H1 (cell line): Measurements from ENCODE around the gene GCSH. TPM values are rescaled to one million over a fixed set of nuclear protein-coding genes. Genes with fewer than 3 reads are reported as not detected.

Source experiments
- CTCF ChIA-PET: fragments of 300-600 bp; sonication (Branson Sonifier 250); formaldehyde crosslinking; loops from one replicate; lab custom pipeline; 2021; ENCODE audit not compliant: partially characterized antibody; lab: Charles Lee
- POLR2A ChIA-PET: fragments of 300-600 bp; sonication (Branson Sonifier 250); formaldehyde crosslinking; loops from one replicate; lab custom pipeline; 2021; ENCODE audit warnings: inconsistent platforms; ENCODE audit not compliant: partially characterized antibody; lab: Charles Lee
- DNase-seq, 2 experiments: peaks; one replicate each; pipeline versions ENCODE4 v3.0.0 to v3.0.0-alpha.2; 2010 to 2022; ENCODE audit warnings: low spot score in 2 of 2, low read depth in 1 of 2, mixed read lengths in 1 of 2
- FAIRE-seq: peaks from 2 replicates; lab custom pipeline; 2011; peaks lifted over from hg19 to GRCh38; lab: Jason Lieb, UNC
- H2AFZ ChIP-seq: 2 replicates; pipeline ENCODE4 v1.8.1; 2012; ENCODE audit warnings: low read length, inconsistent platforms
- H2AK5ac ChIP-seq: 2 replicates; pipeline ENCODE4 v1.6.1; 2013; ENCODE audit warnings: low read depth, low read length
- H2BK120ac ChIP-seq: replicated peaks from 2 replicates; pipeline ENCODE3; 2013; ENCODE audit warnings: low read depth, low read length, inconsistent platforms
- H2BK12ac ChIP-seq: 2 replicates; pipeline ENCODE4 v1.6.1; 2013; ENCODE audit warnings: low read depth, low read length
- H2BK15ac ChIP-seq: 2 replicates; pipeline ENCODE4 v1.6.1; 2013; ENCODE audit warnings: low read length
- H2BK20ac ChIP-seq: 2 replicates; pipeline ENCODE4 v1.6.1; 2013; ENCODE audit warnings: low read length
- H2BK5ac ChIP-seq: 2 replicates; pipeline ENCODE4 v1.6.1; 2013; ENCODE audit warnings: low read depth, low read length
- H3K14ac ChIP-seq: 2 replicates; pipeline ENCODE4 v1.6.1; 2013; ENCODE audit warnings: inconsistent platforms; ENCODE audit not compliant: insufficient read length
- H3K18ac ChIP-seq: 2 replicates; pipeline ENCODE4 v1.6.1; 2013; ENCODE audit warnings: low read length; ENCODE audit errors: extremely low read depth
- H3K23ac ChIP-seq: 2 replicates; pipeline ENCODE4 v1.6.1; 2013; ENCODE audit warnings: inconsistent platforms; ENCODE audit not compliant: insufficient read length
- H3K23me2 ChIP-seq: 2 replicates; pipeline ENCODE4 v1.6.1; 2013; ENCODE audit warnings: low read depth, low read length
- H3K27ac ChIP-seq: 2 replicates; pipeline ENCODE4 v1.6.1; 2011; ENCODE audit warnings: low read depth, low read length, inconsistent platforms
- H3K27me3 ChIP-seq, 4 experiments: replicated peaks in 1 of 4; 1 replicate in 1 of 4; 2 replicates in 3 of 4; pipeline versions ENCODE4 v1.6.1 to v1.8.1; 2011 to 2013; ENCODE audit warnings: low read length in 3 of 4, mild to moderate bottlenecking in 3 of 4, inconsistent platforms in 2 of 4, mixed read lengths in 2 of 4, moderate library complexity in 1 of 4; ENCODE audit not compliant: control insufficient read depth in 3 of 4, insufficient read depth in 3 of 4; ENCODE audit errors: extremely low read depth in 1 of 4
- H3K36me3 ChIP-seq, 4 experiments: 2 replicates each; pipeline versions ENCODE4 v1.6.1 to v1.8.1; 2011 to 2013; ENCODE audit warnings: mild to moderate bottlenecking in 4 of 4, low read length in 3 of 4, moderate library complexity in 2 of 4, control low read depth in 1 of 4, inconsistent platforms in 1 of 4; ENCODE audit not compliant: insufficient read depth in 4 of 4, control insufficient read depth in 2 of 4
- H3K4ac ChIP-seq: replicated peaks from 2 replicates; pipeline ENCODE3; 2013; ENCODE audit warnings: low read length, low read depth, mixed read lengths, inconsistent platforms; ENCODE audit not compliant: insufficient read length
- H3K4me1 ChIP-seq, 4 experiments: replicated peaks in 1 of 4; 1 replicate in 1 of 4; 2 replicates in 3 of 4; pipeline versions ENCODE4 v1.6.1 to v1.8.1; 2011 to 2013; ENCODE audit warnings: low read length in 3 of 4, inconsistent platforms in 2 of 4, mixed read lengths in 1 of 4; ENCODE audit not compliant: insufficient read depth in 4 of 4, control insufficient read depth in 3 of 4
- H3K4me2 ChIP-seq, 2 experiments: 2 replicates each; pipeline versions ENCODE4 v1.6.1 to v1.8.1; 2011 to 2013; ENCODE audit warnings: low read depth in 2 of 2, low read length in 2 of 2, control low read depth in 1 of 2, inconsistent platforms in 1 of 2, mild to moderate bottlenecking in 1 of 2; ENCODE audit not compliant: insufficient read depth in 1 of 2
- H3K4me3 ChIP-seq, 4 experiments: fragments of 200-600, 300-600 bp in 1 of 4; sonication (generic), shearing (Covaris generic), sonication (Bioruptor Twin) in 1 of 4; 2 replicates each; pipeline versions ENCODE4 v1.5.1 to v1.8.1; 2011 to 2016; ENCODE audit warnings: low read length in 4 of 4, low read depth in 3 of 4, control low read depth in 2 of 4, inconsistent platforms in 2 of 4, mild to moderate bottlenecking in 2 of 4, mixed read lengths in 1 of 4, moderate library complexity in 1 of 4; ENCODE audit not compliant: insufficient read depth in 2 of 4; ENCODE audit errors: extremely low read depth in 1 of 4
- H3K56ac ChIP-seq: replicated peaks from 2 replicates; pipeline ENCODE3; 2013; ENCODE audit warnings: low read depth, mild to moderate bottlenecking, mixed read lengths, low read length, inconsistent platforms; ENCODE audit not compliant: insufficient read length
- H3K79me1 ChIP-seq: 2 replicates; pipeline ENCODE4 v1.6.1; 2013; ENCODE audit warnings: low read depth, low read length, control low read depth
- H3K79me2 ChIP-seq, 2 experiments: 2 replicates each; pipeline versions ENCODE4 v1.6.1 to v1.8.1; 2012 to 2013; ENCODE audit warnings: low read length in 2 of 2, mild to moderate bottlenecking in 2 of 2, inconsistent platforms in 1 of 2; ENCODE audit not compliant: insufficient read depth in 2 of 2, control insufficient read depth in 1 of 2
- H3K9ac ChIP-seq, 4 experiments: replicated peaks in 1 of 4; 1 replicate in 1 of 4; 2 replicates in 3 of 4; pipeline versions ENCODE4 v1.6.1 to v1.8.1; 2011 to 2013; ENCODE audit warnings: low read depth in 3 of 4, low read length in 3 of 4, control low read depth in 2 of 4, mild to moderate bottlenecking in 2 of 4, moderate library complexity in 2 of 4, inconsistent platforms in 1 of 4; ENCODE audit errors: extremely low read depth in 1 of 4
- H3K9me3 ChIP-seq, 2 experiments: 2 replicates each; pipeline versions ENCODE4 v1.6.1 to v1.8.1; 2012 to 2013; ENCODE audit warnings: mild to moderate bottlenecking in 2 of 2, moderate library complexity in 2 of 2, control low read depth in 1 of 2, inconsistent platforms in 1 of 2, low read depth in 1 of 2, low read length in 1 of 2, mixed read lengths in 1 of 2; ENCODE audit not compliant: insufficient read depth in 2 of 2
- H4K20me1 ChIP-seq, 2 experiments: replicated peaks in 1 of 2; 2 replicates each; pipeline versions ENCODE3 to v1.8.1; 2011 to 2013; ENCODE audit warnings: inconsistent platforms in 2 of 2, low read length in 2 of 2, mild to moderate bottlenecking in 1 of 2; ENCODE audit not compliant: insufficient read depth in 2 of 2, control insufficient read depth in 1 of 2
- H4K5ac ChIP-seq: 2 replicates; pipeline ENCODE4 v1.6.1; 2013; ENCODE audit warnings: low read length, low read depth, mixed read lengths, inconsistent platforms; ENCODE audit not compliant: insufficient read length
- H4K8ac ChIP-seq: 2 replicates; pipeline ENCODE4 v1.8.0; 2013; ENCODE audit warnings: mild to moderate bottlenecking, moderate library complexity, low read length, inconsistent platforms; ENCODE audit not compliant: insufficient read depth; ENCODE audit errors: extremely low read depth
- H4K91ac ChIP-seq: replicated peaks from 2 replicates; pipeline ENCODE3; 2013; ENCODE audit warnings: low read length, mixed read lengths, inconsistent platforms; ENCODE audit not compliant: insufficient read length
- FOSL1 ChIP-seq: IDR thresholded peaks from 2 replicates; pipeline ENCODE4 v1.6.1; 2011; ENCODE audit warnings: mild to moderate bottlenecking, low read depth, low read length, moderate library complexity; ENCODE audit not compliant: insufficient read depth
- KDM1A ChIP-seq: fragments of 200-600, 300-600 bp; sonication (generic); IDR thresholded peaks from 2 replicates; pipeline ENCODE4 v1.7.1; 2016; ENCODE audit warnings: mild to moderate bottlenecking, low read length, borderline replicate concordance
- MAFK ChIP-seq: IDR thresholded peaks from 2 replicates; pipeline ENCODE4 v1.6.1; 2012; ENCODE audit warnings: low read depth, mild to moderate bottlenecking, improper control_type of control experiment, low read length
- NANOG ChIP-seq: IDR thresholded peaks from 2 replicates; pipeline ENCODE4 v1.6.1; 2011; ENCODE audit warnings: low read length, low read depth, mild to moderate bottlenecking, inconsistent platforms; ENCODE audit not compliant: insufficient read depth, poor library complexity, severe bottlenecking
- PHF8 ChIP-seq: fragments of 200-600 bp; sonication (generic); conservative IDR thresholded peaks from 2 replicates; pipeline ENCODE4 v1.7.1; 2012; ENCODE audit warnings: low read depth, mild to moderate bottlenecking, inconsistent platforms, low read length, moderate library complexity
- POLR2AphosphoS5 ChIP-seq: IDR thresholded peaks from 2 replicates; pipeline ENCODE4 v1.6.1; 2011; ENCODE audit warnings: low read depth, low read length
- RBBP5 ChIP-seq: IDR thresholded peaks from 2 replicates; pipeline ENCODE4 v1.7.1; 2012; ENCODE audit warnings: low read depth, mild to moderate bottlenecking, inconsistent platforms, low read length, moderate library complexity, borderline replicate concordance
- SP2 ChIP-seq: IDR thresholded peaks from 2 replicates; pipeline ENCODE4 v1.6.1; 2012; ENCODE audit warnings: mild to moderate bottlenecking, low read length, inconsistent platforms
- SUZ12 ChIP-seq: fragments of 200-600 bp; sonication (generic); IDR thresholded peaks from 2 replicates; pipeline ENCODE4 v1.6.1; 2012; ENCODE audit warnings: mild to moderate bottlenecking, inconsistent platforms, low read length, moderate library complexity, mixed read lengths
- TEAD4 ChIP-seq: IDR thresholded peaks from 2 replicates; pipeline ENCODE4 v1.6.1; 2012; ENCODE audit warnings: low read depth, low read length, inconsistent platforms, mixed read lengths
- WGBS, 2 experiments: shearing (Covaris generic) in 1 of 2; methylation state at CpG; one replicate each; pipeline versions ENCODE4 v1.1.6 to v1.1.7; 2013 to 2015; ENCODE audit warnings: low lambda C conversion rate in 2 of 2, mixed read lengths in 2 of 2, inconsistent platforms in 1 of 2, low coverage in 1 of 2, missing lambda C conversion rate in 1 of 2; ENCODE audit not compliant: insufficient replicate concordance in 2 of 2, insufficient coverage in 1 of 2, insufficient read length in 1 of 2; ENCODE audit errors: extremely low coverage in 1 of 2, missing lambda C conversion rate in 1 of 2; 5-methylcytosine and 5-hydroxymethylcytosine counted together
- polyA plus RNA-seq, 7 experiments: library from polyadenylated mRNA; depleted of rRNA in 3 of 7; stranded (reverse) in 5 of 7; unstranded in 2 of 7; fragments of >200 nt in 5 of 7; fragments of 200-250 nt in 2 of 7; gene quantifications; 1 replicate in 5 of 7; 2 replicates in 1 of 7; 4 replicates in 1 of 7; pipeline versions ENCODE4 v1.2.1 to v1.2.3, GENCODE V29; 2011 to 2013; ENCODE audit warnings: missing spikeins in 2 of 7, mixed read lengths in 2 of 7
- total RNA-seq: library from RNA; stranded (reverse); fragmentation: NEBNext Ultra II Directional; extraction: Animal tissue kit (Norgen Biotek cat#: 25700); gene quantifications from 2 replicates; pipeline ENCODE4 v1.2.1, GENCODE V29; 2021
- TF ChIP-seq, protein P1 (sequence below): IDR thresholded peaks from 2 replicates; pipeline ENCODE4 v1.6.1; 2011; ENCODE audit warnings: low read depth, mild to moderate bottlenecking, low read length; ENCODE audit not compliant: insufficient read depth

Gene GCSH
- total and polyA plus RNA-seq, 2 of the 8 experiments (the other 6 are each of a cell fraction or from before 2014, with no cell fraction given) = 28.2 to 108 TPM

GRCh38 chr16:81130126-81130525 lies 33.9 kb upstream of the GCSH start:
- Histone ChIP-seq H2BK15ac (no peak overlapping the region), H3K4me3 (no peak overlapping the region), H3K23me2 (no peaks in the 10 kb centered on the region; the same call in 1 of the 2 replicates), H2AFZ (no peak overlapping the region), H3K14ac (no peak overlapping the region), H3K4me1 (no peaks in the 10 kb centered on the region), H3K36me3 (no peaks in the 10 kb centered on the region), H2BK12ac (no peak overlapping the region), H2BK5ac (no peak overlapping the region), H2AK5ac (no peak overlapping the region), H3K4me2 (no peak overlapping the region), H4K20me1 (no peaks in the 10 kb centered on the region), H2BK20ac (no peak overlapping the region), H4K91ac (no peak overlapping the region), H4K5ac (no peak overlapping the region), H3K56ac (no peak overlapping the region), H3K18ac (no peak overlapping the region; the same call in 1 of the 2 replicates), H4K8ac (no peak overlapping the region), H3K23ac (no peak overlapping the region), H3K9me3 (no peaks in the 10 kb centered on the region), H3K27ac (no peak overlapping the region), H3K4ac (no peak overlapping the region), H3K9ac (no peak overlapping the region), H3K79me2 (no peaks in the 10 kb centered on the region), H3K27me3 (no peaks in the 10 kb centered on the region), H3K79me1 (no peaks in the 10 kb centered on the region), H2BK120ac (no peak overlapping the region)
- ChIA-PET CTCF (interaction anchor here (0.6 to 3.8 kb wide), 4 partner anchors 9 to 81 kb away, joined by 3 to 15 read pairs (median 6); no protein-coding TSS in a partner anchor), POLR2A (no interaction called here)
- TF ChIP-seq, protein P1, sequence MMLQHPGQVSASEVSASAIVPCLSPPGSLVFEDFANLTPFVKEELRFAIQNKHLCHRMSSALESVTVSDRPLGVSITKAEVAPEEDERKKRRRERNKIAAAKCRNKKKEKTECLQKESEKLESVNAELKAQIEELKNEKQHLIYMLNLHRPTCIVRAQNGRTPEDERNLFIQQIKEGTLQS = no peak
- no peak for TF ChIP-seq RBBP5
- TF ChIP-seq KDM1A = no peak
- TF ChIP-seq FOSL1 = no peak
- TF ChIP-seq SUZ12 = no peak
- TF ChIP-seq TEAD4 = no peak
- TF ChIP-seq SP2 = no peak
- TF ChIP-seq PHF8 = no peak
- TF ChIP-seq MAFK = no peak
- no peak for TF ChIP-seq POLR2AphosphoS5
- no peak for TF ChIP-seq NANOG
- 88% methylated on average over 5 of the region's 6 CpGs; no CpG with 5 or more reads in 1 of the 2 experiments for WGBS, 2 experiments
- no peak for FAIRE-seq
- no peak for DNase-seq
